ENCODE results near the gene SYNRG.

The SYNRG gene

GRCh38 chr17:37605081-37605480 is 4.1 kb downstream of the SYNRG start:
- no peak for DNase-seq

GRCh38 chr17:37604556-37604955 is 4.7 kb downstream of the SYNRG start:
- DNase-seq = no peak

- DNase-seq = no peak
These were observed 11.1 kb downstream of the SYNRG start for GRCh38 chr17:37598145-37598544.

- no peak for DNase-seq
These were observed 16.9 kb downstream of the SYNRG start for GRCh38 chr17:37592291-37592690.

- DNase-seq = no peak
These were observed 24.2 kb downstream of the SYNRG start for GRCh38 chr17:37585066-37585465.

GRCh38 chr17:37576281-37576680 is 32.9 kb downstream of the SYNRG start:
- peak; percentile 8 for DNase-seq

- no peak for DNase-seq
These were observed 34.8 kb downstream of the SYNRG start for GRCh38 chr17:37574427-37574826.

- no peak for DNase-seq
These were observed 37.5 kb downstream of the SYNRG start for GRCh38 chr17:37571674-37572073.

- peak; percentile 45 for DNase-seq
These were observed 38.6 kb downstream of the SYNRG start for GRCh38 chr17:37570527-37571093.

- no peak for DNase-seq
These were observed 40.7 kb downstream of the SYNRG start for GRCh38 chr17:37568350-37569053.

- no peak for DNase-seq
These were observed 41.7 kb downstream of the SYNRG start for GRCh38 chr17:37567538-37567937.

GRCh38 chr17:37567137-37567536 is 42.1 kb downstream of the SYNRG start:
- DNase-seq = no peak

- no peak for DNase-seq
These were observed 45.0 kb downstream of the SYNRG start for GRCh38 chr17:37564252-37564651.

- DNase-seq = no peak
These were observed 47.0 kb downstream of the SYNRG start for GRCh38 chr17:37562016-37562745.

- no peak for DNase-seq
These were observed 50.9 kb downstream of the SYNRG start for GRCh38 chr17:37558299-37558698.

GRCh38 chr17:37557482-37557881 is 51.7 kb downstream of the SYNRG start:
- DNase-seq = no peak

- DNase-seq = no peak
These were observed 53.8 kb downstream of the SYNRG start for GRCh38 chr17:37555386-37555785.

- DNase-seq = no peak
These were observed 55.7 kb downstream of the SYNRG start for GRCh38 chr17:37553401-37553966.

GRCh38 chr17:37551788-37552187 is 57.4 kb downstream of the SYNRG start:
- no peak for DNase-seq

GRCh38 chr17:37547986-37548385 is 61.2 kb downstream of the SYNRG start:
- DNase-seq = no peak

GRCh38 chr17:37546302-37546701 is 62.9 kb downstream of the SYNRG start:
- DNase-seq = peak; percentile 24

- no peak for DNase-seq
These were observed 63.7 kb downstream of the SYNRG start for GRCh38 chr17:37545486-37545885.

- DNase-seq = peak; percentile 25
These were observed 65.6 kb downstream of the SYNRG start for GRCh38 chr17:37543637-37544052.

All from fibroblast of upper back skin (primary cell).